CD14-positive monocyte (primary cell): ENCODE data around the gene CDKL5. TPM values are rescaled to one million over a fixed set of nuclear protein-coding genes. Genes with fewer than 3 reads are reported as not detected.

Experiments
- DNase-seq, 3 donors: peaks; one replicate each; pipeline ENCODE4 v3.0.0-alpha.2; 2011 to 2022
- H2AFZ ChIP-seq: 2 replicates; pipeline ENCODE4 v1.6.0; 2012; ENCODE audit warnings: mild to moderate bottlenecking, low read depth, low read length, inconsistent platforms; ENCODE audit not compliant: insufficient read depth, poor library complexity, severe bottlenecking
- H3K27ac ChIP-seq, 2 donors: 1 replicate in 1 of 2; 2 replicates in 1 of 2; pipeline ENCODE4 v1.5.1; 2012 to 2013; ENCODE audit warnings: low read length in 2 of 2, control low read depth in 1 of 2, inconsistent platforms in 1 of 2, low read depth in 1 of 2, mild to moderate bottlenecking in 1 of 2
- H3K27me3 ChIP-seq, 2 donors: one replicate each; pipeline versions ENCODE4 v1.6.0 to v1.6.1; 2011 to 2013; ENCODE audit warnings: low read length in 2 of 2; ENCODE audit not compliant: control insufficient read depth in 2 of 2, insufficient read depth in 2 of 2
- H3K36me3 ChIP-seq, 2 donors: replicated peaks in 1 of 2; 1 replicate in 1 of 2; 2 replicates in 1 of 2; pipeline versions ENCODE4 v1.5.1 to v1.6.1; 2012 to 2013; ENCODE audit warnings: low read length in 2 of 2, control low read depth in 1 of 2, inconsistent platforms in 1 of 2, mild to moderate bottlenecking in 1 of 2; ENCODE audit not compliant: insufficient read depth in 2 of 2, control insufficient read depth in 1 of 2
- H3K4me1 ChIP-seq, 2 donors: 1 replicate in 1 of 2; 2 replicates in 1 of 2; pipeline versions ENCODE4 v1.5.1 to v1.6.1; 2012 to 2013; ENCODE audit warnings: low read length in 2 of 2, control low read depth in 1 of 2, inconsistent platforms in 1 of 2, mild to moderate bottlenecking in 1 of 2, moderate library complexity in 1 of 2; ENCODE audit not compliant: insufficient read depth in 2 of 2, control insufficient read depth in 1 of 2
- H3K4me2 ChIP-seq: replicated peaks from 2 replicates; pipeline ENCODE3; 2012; ENCODE audit warnings: low read length, moderate library complexity, mild to moderate bottlenecking; ENCODE audit not compliant: poor library complexity, severe bottlenecking; ENCODE audit errors: extremely low read depth
- H3K4me3 ChIP-seq, 3 experiments: fragments of 200-600 bp in 1 of 3; sonication (generic) in 1 of 3; replicated peaks in 1 of 3; 1 replicate in 2 of 3; 2 replicates in 1 of 3; pipeline ENCODE4 v1.5.1; 2011 to 2013; ENCODE audit warnings: low read length in 3 of 3, mild to moderate bottlenecking in 3 of 3, control low read depth in 2 of 3, low read depth in 2 of 3, inconsistent platforms in 1 of 3, moderate library complexity in 1 of 3
- H3K79me2 ChIP-seq: 2 replicates; pipeline ENCODE4 v1.6.0; 2012; ENCODE audit warnings: mild to moderate bottlenecking, control low read depth, inconsistent platforms, low read length, moderate library complexity; ENCODE audit not compliant: insufficient read depth
- H3K9ac ChIP-seq: 2 replicates; pipeline ENCODE4 v1.6.0; 2017; ENCODE audit warnings: low read length, mild to moderate bottlenecking; ENCODE audit not compliant: insufficient read depth, poor library complexity, severe bottlenecking
- H3K9me3 ChIP-seq, 2 donors: replicated peaks in 1 of 2; 1 replicate in 1 of 2; 2 replicates in 1 of 2; pipeline versions ENCODE4 v1.5.1 to v1.6.1; 2012 to 2013; ENCODE audit warnings: low read length in 2 of 2, control low read depth in 1 of 2; ENCODE audit not compliant: control insufficient read depth in 1 of 2, insufficient read depth in 1 of 2
- H4K20me1 ChIP-seq: 2 replicates; pipeline ENCODE4 v1.6.0; 2012; ENCODE audit warnings: mild to moderate bottlenecking, low read length, control low read depth, moderate library complexity; ENCODE audit not compliant: insufficient read depth
- H3K27ac Mint-ChIP-seq, 7 donors: one replicate each; pipeline ENCODE4 v1.8.0; 2020; ENCODE audit warnings: mild to moderate bottlenecking in 7 of 7, mixed read lengths in 7 of 7, moderate library complexity in 6 of 7, inconsistent platforms in 2 of 7
- H3K27me3 Mint-ChIP-seq, 3 donors: one replicate each; pipeline ENCODE4 v1.8.0; 2021 to 2022; ENCODE audit warnings: low read depth in 3 of 3, mild to moderate bottlenecking in 3 of 3, mixed read lengths in 3 of 3, moderate library complexity in 3 of 3, inconsistent platforms in 1 of 3
- H3K36me3 Mint-ChIP-seq, 2 donors: one replicate each; pipeline ENCODE4 v1.8.0; 2020; ENCODE audit warnings: mixed read lengths in 2 of 2, inconsistent platforms in 1 of 2, mild to moderate bottlenecking in 1 of 2
- H3K4me1 Mint-ChIP-seq: one replicate; pipeline ENCODE4 v1.8.0; 2020; ENCODE audit warnings: mild to moderate bottlenecking, mixed read lengths
- H3K4me3 Mint-ChIP-seq, 2 donors: one replicate each; pipeline ENCODE4 v1.8.0; 2020; ENCODE audit warnings: mild to moderate bottlenecking in 2 of 2, mixed read lengths in 2 of 2, moderate library complexity in 1 of 2
- H3K9me3 Mint-ChIP-seq, 7 donors: one replicate each; pipeline ENCODE4 v1.8.0; 2020 to 2022; ENCODE audit warnings: mixed read lengths in 7 of 7, mild to moderate bottlenecking in 6 of 7, moderate library complexity in 6 of 7, inconsistent platforms in 2 of 7
- CTCF ChIP-seq: fragments of 200-600 bp; IDR thresholded peaks from one replicate; pipeline ENCODE4 v1.8.0; 2022; ENCODE audit warnings: antibody characterized with exemption, mild to moderate bottlenecking
- WGBS: methylation state at CpG from one replicate; pipeline ENCODE4 v1.1.5; 2013; ENCODE audit warnings: missing lambda C conversion rate; ENCODE audit not compliant: insufficient coverage; 5-methylcytosine and 5-hydroxymethylcytosine counted together
- intact Hi-C, 2 donors: fragments of 100-400 bp; cut with micrococcal nuclease; formaldehyde crosslinking; loops; one replicate each; pipeline versions ENCODE4 v1.15.0 to v1.15.1; 2023
- polyA plus RNA-seq, 3 donors: library from polyadenylated mRNA; depleted of rRNA in 1 of 3; unstranded in 2 of 3; stranded (reverse) in 1 of 3; fragments of 300-500 nt in 2 of 3; fragments of >200 nt in 1 of 3; fragmentation: Illumina TruSeq in 2 of 3; gene quantifications; 1 replicate in 2 of 3; 2 replicates in 1 of 3; pipeline ENCODE4 v1.2.3, GENCODE V29; 2012 to 2021
- small RNA-seq: library from RNA; depleted of rRNA; stranded (forward); fragments of <200 nt; gene quantifications from one replicate; pipeline ENCODE3, GENCODE V24; 2012; ENCODE audit warnings: low read depth; ENCODE audit not compliant: insufficient read length

The CDKL5 gene
- polyA plus RNA-seq, 3 donors, result 0.54 to 3.6 (median 1.4) TPM

GRCh38 chrX:18702362-18703195 lies 277.2 kb downstream of the CDKL5 start:
- Histone ChIP-seq H3K27me3 (peaks cover 0 to 3% of the 10 kb centered on the region in 2 donors), H4K20me1 (no peaks in the 10 kb centered on the region), H3K4me1 (no peaks in the 10 kb centered on the region), H2AFZ (no peak overlapping the region), H3K36me3 (no peaks in the 10 kb centered on the region), H3K9me3 (no peaks in the 10 kb centered on the region), H3K4me3 (no peak overlapping the region), H3K79me2 (no peaks in the 10 kb centered on the region), H3K9ac (no peak overlapping the region), H3K27ac (no peak overlapping the region), H3K4me2 (no peak overlapping the region)
- intact Hi-C loops, result no loop called here
- peaks cover 1% of the 10 kb centered on the region for H3K4me1 Mint-ChIP-seq
- H3K27ac Mint-ChIP-seq, result no peak overlapping the region
- H3K36me3 Mint-ChIP-seq, result no peaks in the 10 kb centered on the region
- TF ChIP-seq CTCF, result no peak
- 80% methylated on average over 1 of the region's 12 CpGs for WGBS
- no peak for DNase-seq
- no peak overlapping the region for H3K4me3 Mint-ChIP-seq
- peaks cover 0 to 9% (median 6%) of the 10 kb centered on the region in 3 donors for H3K27me3 Mint-ChIP-seq
- peaks cover 0 to 3% (median 0%) of the 10 kb centered on the region in 7 donors for H3K9me3 Mint-ChIP-seq

Small RNAs within 50 kb of the gene (small RNA-seq; reads per million reads assigned to genes)
- gene RF00019, result not detected

Other genes with a start within 250 kb of the CDKL5 start
- under 1 TPM in 2 of 3 donors, not detected in 1; 0.04 to 0.14 TPM for gene BEND2, start 204.7 kb upstream of the CDKL5 start, polyA plus RNA-seq
- gene SCML2, start 70.9 kb upstream of the CDKL5 start, polyA plus RNA-seq, result under 1 TPM; 0.27 to 0.41 (median 0.27) TPM
- under 1 TPM in 1 of 3 donors, not detected in 2; 0.08 TPM for gene RS1, start 246.5 kb downstream of the CDKL5 start, polyA plus RNA-seq